HG03521 (cell line): ENCODE results near the gene DPM3.
A peak's percentile ranks its signal among the peaks of the same experiment; 100 is the strongest.
"Not testable (repeated sequence)": the region's sequence is repeated elsewhere in the genome, so short reads cannot be mapped to it uniquely, and the experiment has no call there.

Experiments used
- ATAC-seq: cut with Tn5 transposase; IDR thresholded peaks from one replicate; pipeline ENCODE4 v1.9.1; 2021; ENCODE audit warnings: mild to moderate bottlenecking, moderate library complexity; ENCODE audit not compliant: unreplicated experiment

The DPM3 gene

DNA sequence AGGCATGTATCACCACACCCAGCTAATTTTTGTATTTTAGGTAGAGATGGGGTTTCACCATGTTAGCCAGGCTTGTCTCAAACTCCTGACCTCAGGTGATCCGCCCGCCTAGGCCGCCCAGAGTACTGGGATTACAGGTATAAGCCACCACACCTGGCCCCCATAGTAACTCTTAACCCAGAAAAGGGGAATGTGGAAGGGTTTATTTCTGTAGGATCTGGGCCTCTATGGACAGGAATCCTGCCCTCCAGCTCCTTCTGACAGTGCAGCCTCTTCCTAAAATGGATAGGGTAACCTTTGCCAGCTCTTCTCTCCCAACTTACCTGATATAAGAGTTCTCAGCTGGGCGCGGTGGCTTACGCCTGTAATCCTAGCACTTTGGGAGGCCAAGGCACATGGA, 22.3 kb upstream of the DPM3 start:
- ATAC-seq, result not testable (repeated sequence)

DNA sequence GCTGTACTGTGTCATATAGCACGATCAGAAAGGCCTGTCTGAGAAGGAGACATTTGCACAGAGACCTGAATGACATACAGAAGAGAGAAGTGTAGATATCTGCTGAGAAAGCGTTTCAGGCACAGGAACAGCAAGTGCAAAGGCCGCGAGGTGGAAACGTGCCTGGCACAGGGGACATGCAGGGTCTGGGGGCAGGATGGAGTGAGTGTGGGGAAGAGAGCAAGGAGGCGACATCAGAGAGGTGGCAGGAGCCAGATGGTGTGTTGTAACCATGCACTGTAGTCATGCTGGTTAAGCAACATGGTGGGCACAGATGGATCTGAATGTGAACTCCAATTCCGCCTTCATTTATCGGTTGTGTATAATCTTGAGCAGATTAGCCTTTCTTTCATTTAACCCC, 19.8 kb upstream of the DPM3 start:
- ATAC-seq, result no peak

GRCh38 chr1:155158991-155159390, 18.7 kb upstream of the DPM3 start:
- no peak for ATAC-seq

GRCh38 chr1:155155996-155156643, 15.8 kb upstream of the DPM3 start:
- ATAC-seq, result not testable (repeated sequence)

DNA sequence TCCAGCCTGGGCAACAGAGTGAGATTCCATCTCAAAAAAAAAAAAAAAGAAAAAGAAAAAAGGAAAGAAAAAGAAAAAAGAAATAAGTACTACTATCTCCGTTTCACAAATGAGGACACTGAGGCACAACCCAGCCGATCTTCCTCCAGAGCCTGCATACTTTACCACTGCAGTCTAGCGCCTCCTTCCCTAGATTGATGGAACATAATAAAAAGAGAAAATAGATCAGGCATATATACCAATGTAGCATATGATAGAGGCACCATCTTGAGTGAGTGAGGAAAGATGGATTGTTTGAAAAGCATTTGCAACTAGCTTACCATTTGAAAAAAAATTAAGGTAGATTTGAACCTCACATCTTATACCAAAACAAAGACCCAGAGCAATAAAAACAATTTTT, 5.2 kb upstream of the DPM3 start:
- ATAC-seq, result no peak

DNA sequence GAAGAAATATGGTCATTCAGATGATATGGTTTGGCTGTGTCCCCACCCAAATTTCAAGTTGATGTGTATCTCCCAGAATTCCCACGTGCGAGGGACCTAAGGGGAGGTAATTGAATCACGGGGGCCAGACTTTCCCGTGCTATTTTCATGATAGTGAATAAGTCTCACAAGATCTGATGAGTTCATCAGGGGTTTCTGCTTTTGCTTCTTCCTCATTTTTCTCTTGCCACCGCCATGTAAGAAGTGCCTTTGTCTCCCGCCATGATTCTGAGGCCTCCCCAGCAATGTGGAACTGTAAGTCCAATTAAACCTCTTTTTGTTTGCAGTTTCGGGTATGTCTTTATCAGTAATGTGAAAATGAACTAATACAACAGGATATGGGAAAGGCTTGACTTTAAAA, 1.4 kb upstream of the DPM3 start:
- no peak for ATAC-seq

GRCh38 chr1:155140630-155140953, 261 bp upstream of the DPM3 start:
- ATAC-seq, result no peak

DNA sequence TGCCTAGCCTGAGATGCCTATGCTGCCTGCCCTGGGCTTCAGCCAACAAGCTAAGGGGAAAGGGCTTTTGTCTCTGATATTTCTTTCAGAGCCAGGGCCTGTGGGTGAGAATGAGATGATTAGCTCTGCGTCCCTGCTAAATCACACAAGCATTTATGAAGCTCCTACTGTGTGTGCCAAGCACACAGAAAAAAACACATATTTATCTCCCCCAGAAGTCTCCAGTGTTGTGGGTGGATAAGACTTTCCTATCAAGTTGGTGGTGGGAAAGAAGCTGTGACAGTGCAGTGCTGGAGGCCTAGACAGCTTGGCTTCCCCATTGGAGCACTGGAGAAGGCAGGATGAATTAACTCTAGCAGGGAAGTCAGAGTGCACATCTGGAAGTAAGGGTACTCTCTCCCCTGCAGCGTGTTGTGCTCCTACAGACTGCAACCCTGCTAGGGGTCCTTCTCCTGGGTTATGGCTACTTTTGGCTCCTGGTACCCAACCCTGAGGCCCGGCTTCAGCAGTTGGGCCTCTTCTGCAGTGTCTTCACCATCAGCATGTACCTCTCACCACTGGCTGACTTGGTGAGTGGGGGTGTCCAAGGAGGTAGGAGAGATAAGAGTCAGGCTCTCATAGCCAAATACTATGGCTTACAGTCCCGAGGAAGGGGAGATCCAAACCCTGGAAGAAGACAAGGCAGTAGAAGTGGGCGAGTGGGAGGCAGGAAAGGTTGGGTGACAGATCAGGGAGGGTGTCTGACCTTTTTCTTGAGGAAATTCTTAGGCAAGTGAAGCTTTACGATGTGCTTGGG, 3.0 kb downstream of the DPM3 start:
- ATAC-seq, result no peak

GRCh38 chr1:155136748-155137147, 3.6 kb downstream of the DPM3 start:
- ATAC-seq, result no peak

- peak; percentile 74 for ATAC-seq
Observed at GRCh38 chr1:155135415-155136028, 4.8 kb downstream of the DPM3 start, which contains the start of gene SLC50A1. Gene SLC50A1, plus strand, starts transcription at chr1:155135852. Its CDS starts 60 bp downstream, at chr1:155135912.

GRCh38 chr1:155134880-155135414, 5.4 kb downstream of the DPM3 start:
- no peak for ATAC-seq

DNA sequence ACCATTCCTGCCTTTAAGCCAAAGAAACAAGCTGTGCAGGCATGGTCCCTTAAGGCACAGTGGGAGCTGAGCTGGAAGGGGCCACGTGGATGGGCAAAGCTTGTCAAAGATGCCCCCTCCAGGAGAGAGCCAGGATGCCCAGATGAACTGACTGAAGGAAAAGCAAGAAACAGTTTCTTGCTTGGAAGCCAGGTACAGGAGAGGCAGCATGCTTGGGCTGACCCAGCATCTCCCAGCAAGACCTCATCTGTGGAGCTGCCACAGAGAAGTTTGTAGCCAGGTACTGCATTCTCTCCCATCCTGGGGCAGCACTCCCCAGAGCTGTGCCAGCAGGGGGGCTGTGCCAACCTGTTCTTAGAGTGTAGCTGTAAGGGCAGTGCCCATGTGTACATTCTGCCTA, 6.0 kb downstream of the DPM3 start:
- ATAC-seq, result no peak

DNA sequence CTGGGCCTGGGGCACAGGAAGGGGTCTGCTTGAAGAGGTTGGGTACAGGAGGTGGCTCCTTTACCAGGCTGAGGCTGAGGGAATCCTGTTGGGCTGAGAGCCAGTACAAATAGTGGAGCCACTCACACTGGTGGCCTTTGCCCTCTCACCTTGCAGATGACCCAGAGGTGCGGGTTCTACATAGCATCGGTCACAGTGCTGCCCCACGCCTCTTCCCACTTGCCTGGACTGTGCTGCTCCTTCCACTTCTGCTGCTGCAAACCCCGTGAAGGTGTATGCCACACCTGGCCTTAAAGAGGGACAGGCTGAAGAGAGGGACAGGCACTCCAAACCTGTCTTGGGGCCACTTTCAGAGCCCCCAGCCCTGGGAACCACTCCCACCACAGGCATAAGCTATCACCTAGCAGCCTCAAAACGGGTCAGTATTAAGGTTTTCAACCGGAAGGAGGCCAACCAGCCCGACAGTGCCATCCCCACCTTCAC, 6.5 kb downstream of the DPM3 start:
- ATAC-seq, result no peak

DNA sequence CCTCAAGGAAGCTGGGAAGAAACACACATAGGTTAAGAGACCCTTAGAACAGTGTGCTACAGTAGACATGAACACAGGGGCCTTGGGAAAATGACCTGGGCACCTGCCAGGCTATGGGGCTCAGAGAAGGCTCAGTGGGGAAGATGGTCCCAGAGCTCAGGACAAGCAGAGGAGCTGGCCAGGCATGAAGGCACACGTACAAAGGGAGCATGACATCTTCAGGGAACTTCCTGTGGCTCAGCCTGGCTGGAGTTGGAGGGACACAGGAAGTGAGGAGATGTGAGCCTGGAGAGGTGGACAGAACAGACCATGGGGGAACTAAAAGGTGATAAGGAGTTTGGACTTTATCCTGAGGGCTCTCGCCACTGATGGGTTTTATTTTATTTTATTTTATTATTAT, 8.5 kb downstream of the DPM3 start:
- ATAC-seq, result no peak

- ATAC-seq, result no peak
Observed at GRCh38 chr1:155131285-155131684, 9.0 kb downstream of the DPM3 start.

DNA sequence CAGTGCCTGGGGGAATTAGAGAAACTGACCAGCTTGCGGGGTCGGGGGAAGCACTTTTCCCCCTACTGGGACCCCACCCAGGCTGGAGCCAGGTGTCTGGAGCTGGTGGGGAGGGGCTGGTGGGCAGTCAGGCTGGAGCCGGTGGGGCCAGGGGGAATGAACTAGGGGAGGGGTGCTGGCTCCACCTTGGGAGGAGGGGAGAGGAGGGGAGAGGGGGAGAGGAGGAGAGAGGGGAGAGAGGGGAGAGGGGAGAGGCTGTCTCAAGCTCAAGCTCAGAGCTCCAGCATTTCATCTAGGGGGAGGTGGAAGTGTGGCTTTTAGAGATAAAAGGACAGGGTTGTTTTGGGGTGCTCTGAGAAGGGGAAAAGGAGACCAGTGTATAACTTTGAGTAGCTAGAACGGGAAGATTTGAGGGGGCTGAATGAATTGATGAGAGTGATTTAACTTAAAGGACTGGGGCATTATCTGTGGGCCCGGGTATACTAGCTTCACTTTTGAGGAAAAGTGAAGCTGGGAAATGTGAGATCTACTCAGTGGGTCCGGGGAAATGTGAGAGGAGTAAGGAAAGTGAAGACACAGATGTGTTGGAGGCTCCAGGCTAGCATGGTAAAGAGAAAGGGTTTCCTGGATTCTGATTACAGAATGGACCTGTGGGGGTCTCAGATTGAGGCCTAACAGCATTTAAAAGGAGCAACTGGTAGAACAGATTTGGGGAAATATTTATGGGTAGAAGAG, 9.9 kb downstream of the DPM3 start:
- ATAC-seq, result no peak

- ATAC-seq, result no peak
Observed at GRCh38 chr1:155128755-155129473, 11.4 kb downstream of the DPM3 start.

- no peak for ATAC-seq
Observed at GRCh38 chr1:155127967-155128754, 12.2 kb downstream of the DPM3 start.

- no peak for ATAC-seq
Observed at GRCh38 chr1:155127105-155127966, 13.0 kb downstream of the DPM3 start, which contains the start of gene EFNA1. Gene EFNA1, plus strand, starts transcription at chr1:155127876. Its CDS starts 102 bp downstream, at chr1:155127978.
